Fibroblast of skin of abdomen (primary cell): ENCODE results near the gene LIX1L.
A peak's percentile ranks its signal among the peaks of the same experiment; 100 is the strongest.
"Not testable (repeated sequence)": the region's sequence is repeated elsewhere in the genome, so short reads cannot be mapped to it uniquely, and the experiment has no call there.

Experiments
- DNase-seq: peaks from one replicate; pipeline ENCODE4 v3.0.0-alpha.2; 2013

LIX1L gene

DNA sequence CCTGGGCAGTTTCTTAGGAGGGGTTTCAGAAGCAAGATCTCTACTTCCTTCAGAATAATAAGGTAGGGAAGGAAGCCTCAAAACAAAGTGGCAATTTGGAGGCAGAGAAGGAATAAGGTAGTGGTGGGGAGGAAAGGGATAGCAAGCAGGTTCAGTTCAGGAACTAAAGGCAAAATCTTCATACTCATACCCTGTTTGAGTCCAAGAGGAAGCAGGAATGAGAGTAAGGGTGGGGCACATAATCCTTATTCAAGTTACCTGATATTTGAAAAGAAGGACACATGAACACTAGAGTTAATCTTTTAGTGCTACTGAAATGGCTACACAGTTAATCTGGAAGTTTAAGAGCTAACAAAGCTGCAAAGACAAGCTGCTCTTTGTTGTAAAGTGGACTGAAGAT lies 22.1 kb downstream of the LIX1L start:
- no peak for DNase-seq

DNA sequence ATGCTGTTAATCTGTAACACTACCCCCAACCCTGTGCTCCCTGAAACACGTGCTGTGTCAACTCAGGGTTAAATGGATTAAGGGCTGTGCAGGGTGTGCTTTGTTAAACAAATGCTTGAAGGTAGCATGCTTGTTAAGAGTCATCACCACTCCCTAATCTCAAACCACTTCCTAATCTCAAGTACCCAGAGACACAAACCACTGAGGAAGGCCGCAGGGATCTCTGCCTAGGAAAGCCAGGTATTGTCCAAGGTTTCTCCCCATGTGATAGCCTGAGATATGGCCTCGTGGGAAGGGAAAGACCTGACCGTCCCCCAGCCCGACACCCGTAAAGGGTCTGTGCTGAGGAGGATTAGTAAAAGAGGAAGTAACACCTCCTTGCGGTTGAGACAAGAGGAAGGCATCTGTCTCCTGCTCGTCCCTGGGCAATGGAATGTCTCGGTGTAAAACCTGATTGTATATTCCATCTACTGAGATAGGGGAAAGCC lies 25.3 kb downstream of the LIX1L start:
- not testable (repeated sequence) for DNase-seq

DNA sequence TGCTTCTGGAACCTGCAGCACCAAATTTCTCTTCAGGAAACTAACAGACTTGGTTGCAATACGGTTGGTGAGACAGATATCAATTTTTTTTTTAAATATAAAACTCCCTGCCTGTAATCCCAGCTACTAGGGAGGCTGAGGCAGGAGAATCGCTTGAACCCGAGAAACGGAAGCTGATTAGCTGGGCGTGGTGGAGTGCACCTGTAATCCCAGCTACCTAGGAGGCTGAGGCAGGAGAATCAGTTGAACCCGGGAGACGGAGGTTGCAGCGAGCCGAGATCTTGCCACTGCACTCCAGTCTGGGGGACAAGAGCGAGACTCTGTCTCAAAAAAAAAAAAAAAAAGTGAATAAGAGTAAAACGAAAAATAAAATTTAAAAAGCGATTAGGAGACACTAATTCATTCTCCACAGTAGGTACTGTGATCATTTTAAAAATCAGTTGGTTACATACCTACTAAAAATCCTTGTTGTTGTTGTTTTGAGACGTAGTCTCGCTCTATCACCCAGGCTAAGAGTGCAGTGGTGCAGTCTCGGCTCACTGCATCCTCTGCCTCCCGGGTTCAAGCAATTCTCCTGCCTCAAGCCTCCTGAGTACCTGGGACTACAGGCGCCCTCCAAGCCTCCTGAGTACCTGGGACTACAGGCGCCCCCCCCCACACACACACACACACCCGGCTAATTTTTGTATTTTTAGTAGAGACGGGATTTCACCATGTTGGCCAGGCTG lies 29.7 kb downstream of the LIX1L start:
- DNase-seq = no peak

DNA sequence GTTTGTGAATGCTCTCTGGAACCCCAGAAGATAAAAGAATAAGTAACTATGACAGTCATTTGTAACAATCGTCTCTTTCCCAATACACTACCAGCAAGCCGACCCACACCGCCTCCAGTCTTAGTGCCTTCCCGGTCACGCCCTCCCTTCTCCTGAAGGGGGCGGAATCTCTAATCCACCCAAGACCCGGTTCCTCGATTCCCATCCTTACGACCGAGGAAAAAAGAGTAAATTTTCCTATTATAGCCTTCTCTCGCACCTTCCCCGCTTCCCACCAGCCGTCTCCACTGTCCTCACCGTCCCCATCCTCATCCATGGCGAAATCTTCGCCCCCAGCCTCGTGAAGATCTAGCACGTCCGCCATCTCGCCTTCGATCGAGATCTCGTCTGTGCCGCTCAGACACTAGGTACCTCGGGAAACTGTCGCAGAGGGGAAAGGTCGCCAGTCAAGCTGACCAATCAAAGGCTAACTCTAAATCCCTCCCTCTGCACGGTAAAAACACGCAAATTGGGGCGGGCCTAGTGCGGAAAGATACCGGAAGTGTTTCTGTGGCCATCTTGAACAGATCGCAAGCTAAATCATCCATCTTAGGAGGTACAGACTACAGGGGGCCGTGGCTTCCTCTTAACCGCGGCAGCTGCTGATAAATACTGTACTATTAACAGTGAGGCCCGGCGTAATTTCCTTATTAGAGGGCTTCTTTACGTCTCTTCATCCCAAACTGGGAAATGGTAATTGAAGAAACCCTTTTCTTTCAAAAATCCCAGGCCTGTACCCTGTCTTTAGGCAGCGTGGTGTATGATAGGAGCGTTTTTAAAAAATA lies 30.5 kb downstream of the LIX1L start, which contains the start of gene RBM8A:
RBM8A (minus strand) TSS at position 422 of the 824 bp plus-strand sequence; CDS start at position 364, 58 bp downstream.
- DNase-seq = peak; percentile 98

DNA sequence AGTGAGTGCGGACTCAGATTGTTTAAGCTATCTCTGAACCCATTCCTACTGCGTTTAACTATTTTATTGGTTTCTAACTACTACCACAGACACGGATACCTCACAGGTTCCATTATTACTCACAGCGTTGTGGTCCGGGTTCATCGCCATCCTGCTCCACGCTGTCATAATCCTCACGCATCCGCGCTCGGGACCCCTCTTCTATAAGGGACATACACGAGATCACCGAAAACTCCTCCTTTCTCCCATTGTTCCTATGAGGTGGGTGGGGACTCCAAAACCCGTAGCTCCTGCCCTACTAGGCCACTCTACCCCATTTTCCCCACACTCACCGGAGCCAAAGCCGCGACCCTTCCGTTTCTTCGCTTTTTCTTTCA lies 31.1 kb downstream of the LIX1L start:
- DNase-seq = peak; percentile 5

DNA sequence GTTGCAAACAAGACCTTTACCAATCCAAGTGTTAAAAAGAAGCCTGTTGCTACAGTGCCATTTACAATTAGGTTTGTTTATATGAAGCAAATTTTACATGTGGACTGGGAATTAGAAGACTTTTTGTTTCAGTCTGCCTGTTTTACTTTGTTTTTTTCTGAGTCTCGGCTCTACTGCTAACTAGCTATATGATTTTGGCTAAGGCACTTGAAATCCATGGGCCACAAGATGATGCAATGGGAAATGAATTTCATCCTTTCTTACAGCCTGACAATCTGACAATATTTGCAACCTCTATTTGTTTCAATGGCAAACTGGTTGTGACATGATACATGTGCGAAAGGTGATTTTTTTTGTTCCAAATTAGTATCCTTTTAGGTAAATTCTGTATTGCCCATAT lies 35.6 kb downstream of the LIX1L start:
- DNase-seq = peak; percentile 31

DNA sequence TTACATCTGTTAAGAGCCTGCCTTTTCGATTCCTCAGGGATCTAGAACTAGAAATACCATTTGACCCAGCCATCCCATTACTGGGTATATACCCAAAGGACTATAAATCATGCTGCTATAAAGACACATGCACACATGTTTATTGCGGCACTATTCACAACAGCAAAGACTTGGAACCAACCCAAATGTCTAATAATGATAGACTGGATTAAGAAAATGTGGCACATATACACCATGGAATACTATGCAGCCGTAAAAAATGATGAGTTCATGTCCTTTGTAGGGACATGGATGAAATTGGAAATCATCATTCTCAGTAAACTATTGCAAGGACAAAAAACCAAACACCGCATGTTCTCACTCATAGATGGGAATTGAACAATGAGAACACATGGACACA lies 37.5 kb downstream of the LIX1L start:
- not testable (repeated sequence) for DNase-seq

DNA sequence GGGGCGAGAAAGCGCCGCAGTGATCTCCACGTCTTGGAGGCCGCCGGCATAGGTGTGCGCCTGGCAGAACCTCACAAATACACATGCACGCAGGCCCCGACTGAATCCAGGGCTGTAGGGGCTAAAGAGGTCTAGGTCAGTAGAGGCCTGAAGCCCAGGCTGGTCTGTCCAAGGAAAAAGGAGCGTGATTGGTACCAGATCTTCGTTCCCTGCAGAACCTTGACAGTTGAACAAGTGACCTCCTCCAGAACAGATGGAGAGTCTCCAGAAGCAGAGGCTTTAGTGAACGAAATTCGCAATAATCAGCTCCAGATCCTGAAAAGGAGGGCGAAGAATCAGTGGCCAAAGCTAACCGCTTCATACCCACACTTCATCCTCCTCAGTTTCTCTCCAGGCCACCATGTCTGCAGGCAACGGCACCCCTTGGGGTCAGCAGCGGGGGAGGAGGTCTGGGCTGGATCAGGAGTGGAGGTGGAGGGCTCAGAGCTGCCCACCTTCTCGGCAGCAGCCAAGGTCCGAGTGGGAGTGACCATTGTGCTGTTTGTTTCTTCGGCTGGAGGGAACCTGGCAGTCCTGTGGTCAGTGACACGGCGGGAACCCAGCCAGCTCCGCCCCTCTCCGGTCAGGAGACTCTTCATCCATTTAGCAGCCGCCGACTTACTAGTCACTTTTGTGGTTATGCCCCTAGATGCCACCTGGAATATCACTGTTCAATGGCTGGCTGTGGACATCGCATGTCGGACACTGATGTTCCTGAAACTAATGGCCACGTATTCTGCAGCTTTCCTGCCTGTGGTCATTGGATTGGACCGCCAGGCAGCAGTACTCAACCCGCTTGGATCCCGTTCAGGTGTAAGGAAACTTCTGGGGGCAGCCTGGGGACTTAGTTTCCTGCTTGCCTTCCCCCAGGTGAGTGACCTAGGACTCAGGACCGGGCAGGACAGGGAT lies 38.6 kb downstream of the LIX1L start:
- peak; percentile 5 for DNase-seq

DNA sequence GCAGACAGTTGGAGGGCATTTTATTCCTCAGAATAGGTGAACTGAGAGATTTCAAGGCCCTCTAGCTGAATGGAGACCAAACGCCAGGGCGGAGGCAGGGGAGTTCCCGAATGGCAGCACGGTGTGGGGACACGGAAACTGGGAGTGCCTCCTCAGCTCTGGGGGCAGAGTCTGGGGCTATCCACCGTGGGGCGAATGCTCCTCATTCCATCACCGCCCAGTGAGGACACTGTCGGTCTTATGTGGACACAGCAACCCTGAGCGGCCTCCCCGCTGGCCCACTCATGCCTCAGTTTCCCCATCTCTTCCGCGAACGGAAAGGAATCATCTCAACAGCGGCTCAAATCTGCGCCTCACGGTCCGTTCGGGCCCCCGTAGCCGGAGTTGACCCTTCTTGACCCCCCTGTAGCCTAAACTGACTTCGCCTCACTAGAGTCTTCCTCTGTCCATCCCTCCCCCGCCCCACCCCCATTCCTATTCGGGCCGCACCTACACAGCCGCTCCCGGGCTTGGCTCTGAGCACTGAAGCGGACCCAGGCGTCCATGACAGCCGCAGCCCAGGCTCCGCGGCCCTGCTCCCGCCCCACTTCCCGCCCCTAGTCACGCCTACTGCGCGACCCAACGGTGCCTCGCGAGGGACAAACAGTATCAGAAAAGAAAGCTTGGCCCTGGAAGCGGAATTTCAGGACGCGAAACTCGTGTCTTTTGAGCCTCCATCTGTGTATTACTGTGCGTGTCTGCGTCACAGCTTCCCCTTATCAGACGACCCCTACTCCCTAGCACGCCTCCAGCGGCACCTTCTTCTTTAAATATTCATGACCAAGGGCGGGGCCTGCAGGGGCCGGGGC lies 39.4 kb downstream of the LIX1L start, which contains the start of gene PEX11B:
PEX11B (minus strand) TSS at position 574 of the 848 bp plus-strand sequence; CDS start at position 545, 29 bp downstream.
- DNase-seq = peak; percentile 86

DNA sequence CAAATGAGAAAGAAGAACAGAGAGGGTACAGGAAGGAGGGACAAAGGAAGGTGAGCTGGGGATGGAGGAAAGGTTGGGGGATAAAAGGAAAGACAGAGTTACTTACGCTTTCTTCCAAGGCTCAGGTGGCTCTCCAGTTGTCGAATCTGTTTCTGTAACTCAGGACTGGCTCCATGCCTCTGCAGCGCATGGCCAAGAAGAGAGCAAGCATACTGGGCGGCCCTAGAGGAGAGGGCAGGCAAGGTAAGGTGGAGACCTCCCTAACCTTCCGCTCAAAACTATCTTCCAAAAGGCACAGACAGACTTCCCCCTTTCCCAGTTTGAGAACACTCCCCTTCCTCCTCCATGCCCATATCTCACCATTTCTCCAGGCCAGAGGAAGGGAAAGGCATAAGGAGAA lies 40.2 kb downstream of the LIX1L start:
- no peak for DNase-seq

DNA sequence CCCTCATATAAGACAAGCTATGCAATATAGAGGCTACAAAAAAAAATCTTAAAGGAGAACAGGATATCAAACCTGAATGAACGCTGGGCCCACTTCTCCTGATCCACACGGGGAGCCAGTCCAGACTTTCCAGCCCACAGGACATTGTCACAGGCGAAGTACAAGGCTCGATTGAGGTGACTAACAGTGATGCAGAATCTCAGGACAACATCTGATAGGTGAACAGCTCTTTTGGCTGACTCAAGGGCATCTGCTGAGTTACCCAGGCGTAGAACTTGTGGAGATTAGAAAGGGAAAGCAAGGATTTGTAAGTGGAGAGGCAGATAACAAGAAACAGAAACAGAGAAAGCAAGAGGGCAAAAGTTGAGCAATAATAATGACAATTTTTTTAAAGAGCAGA lies 41.1 kb downstream of the LIX1L start:
- no peak for DNase-seq

DNA sequence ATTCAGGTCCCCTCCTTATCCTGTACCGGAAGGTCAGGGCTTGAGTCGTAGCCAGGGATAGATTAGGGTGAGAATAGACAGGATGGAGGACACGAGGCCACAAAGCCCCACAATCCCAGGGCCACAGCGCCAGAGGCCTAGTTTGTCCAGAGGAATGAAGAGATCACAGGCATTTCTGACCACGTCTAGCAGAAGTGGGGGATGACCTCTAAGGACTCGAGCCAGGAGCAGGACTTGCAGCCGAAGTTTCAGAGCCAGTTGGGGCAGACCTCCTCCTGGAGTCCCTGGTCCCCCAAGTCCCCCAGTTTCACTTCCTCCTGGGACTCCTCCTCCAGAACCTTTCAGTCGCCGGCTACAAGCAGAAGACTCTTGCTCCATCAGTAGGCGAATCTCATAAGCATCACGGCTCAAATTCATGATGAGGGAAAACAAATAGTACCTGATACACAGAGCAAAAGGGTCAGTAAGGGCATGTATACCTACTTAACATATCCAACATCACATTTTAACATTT lies 45.6 kb downstream of the LIX1L start:
- no peak for DNase-seq

DNA sequence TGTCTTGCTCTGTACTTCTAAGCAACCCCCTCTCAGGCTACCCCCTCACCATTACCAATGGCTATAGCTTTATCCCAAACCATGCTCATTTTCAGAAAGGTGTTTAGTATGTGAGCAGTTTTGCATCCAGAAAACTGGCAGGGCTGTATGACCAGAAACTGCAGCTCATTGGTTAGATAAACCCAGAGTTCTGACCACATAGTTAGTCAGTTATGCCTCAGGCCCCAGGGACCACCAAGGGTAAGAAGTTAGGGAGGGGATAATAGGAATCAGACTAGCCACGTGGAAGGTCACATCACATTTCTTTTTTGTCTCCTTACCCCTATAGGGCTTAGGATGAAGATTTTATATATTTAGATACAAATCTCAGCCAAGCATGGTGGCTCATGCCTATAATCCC lies 49.2 kb downstream of the LIX1L start:
- peak; percentile 56 for DNase-seq

DNA sequence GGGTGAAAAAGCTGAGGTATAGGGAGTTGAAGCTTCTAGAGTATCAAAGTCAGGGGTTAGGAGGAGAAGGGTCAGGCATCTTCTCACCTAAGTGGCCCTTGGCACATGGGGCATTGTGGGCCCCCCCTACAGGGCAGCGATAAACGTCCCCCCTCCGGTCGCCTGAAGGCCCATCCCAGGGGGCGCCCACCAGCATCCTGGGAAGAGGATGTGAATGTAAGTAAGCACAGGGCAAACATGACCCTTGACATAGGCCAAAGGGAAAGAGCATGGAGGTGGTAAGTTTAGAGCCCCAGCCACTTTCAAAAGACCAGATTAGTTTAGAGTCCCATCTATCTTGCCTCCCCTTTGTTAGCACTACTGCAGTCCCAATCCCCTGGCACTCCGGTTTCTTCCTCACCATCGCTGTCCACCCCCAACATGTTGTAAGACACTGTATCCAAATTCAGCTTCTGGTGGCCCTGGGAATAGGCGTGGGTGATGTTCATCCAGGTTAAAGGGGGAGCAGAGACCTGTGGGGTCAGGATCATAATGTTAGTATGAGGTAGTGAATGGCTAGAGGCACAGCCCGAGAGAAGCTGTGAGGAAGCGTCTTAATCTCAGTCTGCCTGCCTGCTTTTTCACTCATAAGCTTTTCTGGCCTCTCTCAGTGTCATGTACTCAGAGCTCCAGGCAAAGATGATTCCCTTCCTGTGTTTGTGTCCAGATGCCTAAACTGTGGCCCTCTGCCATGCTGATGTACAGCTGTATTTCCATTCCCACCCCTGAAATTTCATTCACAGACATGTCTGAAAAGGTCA lies 50.7 kb downstream of the LIX1L start:
- DNase-seq = peak; percentile 7

DNA sequence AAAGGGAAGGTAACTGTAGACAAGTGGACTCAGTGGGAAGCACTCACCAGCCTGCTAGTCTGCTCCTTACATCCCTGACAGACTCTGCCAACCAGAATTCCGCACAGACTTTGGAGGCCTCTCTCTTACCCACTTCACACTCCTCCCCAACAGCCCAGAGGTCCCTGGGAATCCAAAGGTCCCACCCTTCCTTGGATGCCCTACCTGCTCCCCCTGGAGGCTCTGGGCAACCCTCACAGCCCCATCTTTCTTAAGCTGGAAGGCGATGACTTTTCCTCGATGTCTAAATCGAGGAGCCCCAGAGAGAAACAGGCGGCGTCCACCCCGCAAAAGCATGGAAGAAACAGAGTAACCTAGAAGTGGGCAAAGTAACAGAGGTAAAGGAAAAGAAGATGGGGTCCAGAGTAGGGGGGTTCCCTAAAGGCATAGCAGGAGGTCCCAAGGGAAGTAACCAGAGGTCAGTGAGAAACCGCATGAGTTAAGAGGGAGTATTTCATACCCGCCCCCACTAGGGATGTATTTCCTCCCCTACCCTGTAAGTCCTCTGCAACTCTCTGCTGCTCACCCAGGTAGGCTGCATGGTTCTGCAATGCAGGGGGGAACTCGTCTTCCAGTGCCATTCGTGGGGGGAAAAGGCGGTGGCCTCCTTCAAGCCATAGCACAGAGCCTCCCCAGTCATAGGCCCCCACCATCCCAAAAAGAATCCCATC lies 56.4 kb downstream of the LIX1L start:
- no peak for DNase-seq

DNA sequence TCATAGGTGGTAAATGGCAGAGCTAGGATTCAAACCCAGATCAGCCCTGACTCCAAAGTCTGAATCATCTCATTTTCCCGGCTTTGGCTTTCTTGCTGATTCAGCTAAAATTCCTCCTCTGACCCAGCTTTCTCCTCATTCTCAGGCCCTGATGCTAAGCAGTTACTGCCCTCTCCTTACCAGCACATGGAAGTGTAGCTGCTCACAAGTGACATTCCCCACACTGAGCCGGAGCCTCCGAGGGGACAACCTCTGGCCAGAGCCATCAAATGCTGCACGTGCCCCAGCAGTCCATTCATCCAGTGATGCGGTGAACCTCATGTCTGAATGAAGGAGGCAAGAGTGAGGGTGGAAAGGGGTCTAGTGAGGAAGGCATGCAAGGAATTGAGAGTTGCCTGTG lies 59.1 kb downstream of the LIX1L start:
- no peak for DNase-seq

DNA sequence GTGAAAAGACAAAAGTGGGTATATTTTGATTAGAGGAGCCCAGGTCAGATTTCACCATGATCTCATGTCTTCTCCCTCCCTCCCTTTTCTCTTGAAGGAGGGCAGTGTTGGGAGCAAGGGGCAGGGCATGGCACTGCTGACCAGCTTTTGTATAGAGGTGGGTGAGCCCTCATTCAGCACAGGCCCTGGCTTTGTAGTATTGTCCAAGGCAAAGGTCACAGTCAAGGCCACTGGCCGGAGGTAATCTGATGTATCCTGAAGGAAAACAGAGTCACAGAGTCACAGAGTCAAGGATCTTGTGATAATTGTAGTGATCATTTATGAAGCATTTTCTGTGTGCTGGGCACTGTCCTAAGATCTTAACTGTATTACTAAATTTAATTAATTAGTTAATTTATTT lies 59.8 kb downstream of the LIX1L start:
- DNase-seq = no peak

DNA sequence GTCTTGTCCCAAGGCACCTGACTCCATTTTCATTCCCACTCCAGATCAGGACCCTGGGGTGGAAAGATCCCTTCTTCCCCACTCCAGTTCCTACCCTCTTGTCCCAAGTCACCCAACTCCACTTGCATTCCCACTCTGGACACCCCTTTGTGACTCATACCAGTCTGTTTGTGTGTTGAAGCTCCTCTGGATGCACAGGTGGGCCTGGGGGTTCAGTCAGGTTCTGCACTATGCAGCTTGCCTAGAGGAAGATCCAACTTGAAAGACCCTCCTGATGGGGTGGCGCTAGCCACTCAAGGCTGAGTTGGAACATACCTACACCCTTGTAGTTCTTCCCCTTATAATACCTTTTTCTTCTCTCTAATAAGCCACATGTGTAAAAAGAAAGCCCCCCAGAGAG lies 62.3 kb downstream of the LIX1L start:
- DNase-seq = no peak

DNA sequence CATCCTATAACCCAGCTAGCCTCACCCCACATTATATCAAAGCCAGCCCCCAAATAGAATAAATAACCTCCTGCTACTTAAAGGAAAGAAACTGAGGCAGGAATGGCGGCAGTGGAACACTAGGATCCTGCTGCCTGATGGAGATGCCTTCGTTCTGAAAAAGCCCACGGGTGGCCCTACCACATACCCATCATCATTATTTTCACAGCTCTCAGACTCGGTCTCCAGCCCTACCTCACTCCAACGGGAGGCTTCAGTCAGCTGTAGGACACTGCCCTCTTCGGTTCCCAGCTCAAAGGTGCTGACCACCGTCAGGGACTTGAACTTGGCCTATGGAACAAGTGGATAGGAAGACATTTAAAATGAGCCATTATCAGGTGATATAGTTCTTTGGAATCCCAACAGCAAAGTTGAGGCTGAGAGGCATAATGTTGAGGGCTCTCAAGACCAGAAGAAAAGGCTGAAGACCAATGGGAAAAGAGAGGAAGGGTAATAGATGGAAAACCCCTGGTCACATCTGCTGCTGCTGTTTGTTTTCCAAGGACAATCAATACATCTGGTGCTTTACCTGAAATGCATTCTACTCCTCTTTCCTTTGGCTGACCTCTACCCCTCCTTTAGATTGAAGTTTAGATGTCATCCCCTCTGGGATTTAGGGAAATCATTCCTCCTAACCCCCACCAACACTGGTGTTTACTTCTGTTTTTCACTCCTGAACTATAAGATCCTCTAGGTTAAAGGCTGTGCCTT lies 64.3 kb downstream of the LIX1L start:
- no peak for DNase-seq
